BJ (cell line): ENCODE measurements around the gene CTNND1. TPM values are rescaled to one million over a fixed set of nuclear protein-coding genes. Genes with fewer than 3 reads are reported as not detected.

ENCODE experiments used
- CTCF ChIA-PET: fragments of 350-600 bp; formaldehyde crosslinking; extraction: SDS; loops from one replicate; lab custom pipeline; 2021; ENCODE audit warnings: antibody characterized with exemption, inconsistent platforms; lab: Yijun Ruan, JAX
- POLR2A ChIA-PET: fragments of 300-600 bp; sonication (Branson Sonifier 250); formaldehyde crosslinking; extraction: SDS; loops from one replicate; lab custom pipeline; 2021; ENCODE audit warnings: antibody characterized with exemption; lab: Charles Lee
- DNase-seq: peaks from one replicate; pipeline ENCODE4 v3.0.0-alpha.2; 2011; ENCODE audit warnings: low read depth
- H3K27me3 ChIP-seq: 2 replicates; pipeline ENCODE4 v1.6.0; 2011; ENCODE audit warnings: low read length; ENCODE audit not compliant: control insufficient read depth, insufficient read depth
- H3K36me3 ChIP-seq: 2 replicates; pipeline ENCODE4 v1.5.1; 2011; ENCODE audit warnings: low read length; ENCODE audit not compliant: control insufficient read depth, insufficient read depth
- H3K4me3 ChIP-seq: 2 replicates; pipeline ENCODE4 v1.5.1; 2011; ENCODE audit warnings: low read depth, mild to moderate bottlenecking, control low read depth, low read length
- CTCF ChIP-seq: IDR thresholded peaks from 2 replicates; pipeline ENCODE4 v1.5.1; 2011; ENCODE audit warnings: low read depth, mild to moderate bottlenecking, control low read depth, inconsistent platforms, low read length, moderate library complexity; ENCODE audit not compliant: insufficient read depth
- polyA plus RNA-seq: library from polyadenylated mRNA; depleted of rRNA; stranded (reverse); fragments of >200 nt; gene quantifications from 2 replicates; pipeline ENCODE4 v1.2.3, GENCODE V29; 2011

The CTNND1 gene
- polyA plus RNA-seq, 1 experiment = 286 TPM

GRCh38 chr11:57788703-57789088 is 27.1 kb downstream of the CTNND1 start:
- ChIA-PET POLR2A (no interaction called here), CTCF (interaction anchor here (4.0 kb wide), 1 partner anchor 12 kb away, joined by 19 read pairs; no protein-coding TSS in a partner anchor)
- Histone ChIP-seq H3K27me3 (no peaks in the 10 kb centered on the region), H3K36me3 (peaks cover 4% of the 10 kb centered on the region; the same call in 1 of the 2 replicates), H3K4me3 (no peak overlapping the region)
- TF ChIP-seq CTCF = no peak
- no peak for DNase-seq

DNA sequence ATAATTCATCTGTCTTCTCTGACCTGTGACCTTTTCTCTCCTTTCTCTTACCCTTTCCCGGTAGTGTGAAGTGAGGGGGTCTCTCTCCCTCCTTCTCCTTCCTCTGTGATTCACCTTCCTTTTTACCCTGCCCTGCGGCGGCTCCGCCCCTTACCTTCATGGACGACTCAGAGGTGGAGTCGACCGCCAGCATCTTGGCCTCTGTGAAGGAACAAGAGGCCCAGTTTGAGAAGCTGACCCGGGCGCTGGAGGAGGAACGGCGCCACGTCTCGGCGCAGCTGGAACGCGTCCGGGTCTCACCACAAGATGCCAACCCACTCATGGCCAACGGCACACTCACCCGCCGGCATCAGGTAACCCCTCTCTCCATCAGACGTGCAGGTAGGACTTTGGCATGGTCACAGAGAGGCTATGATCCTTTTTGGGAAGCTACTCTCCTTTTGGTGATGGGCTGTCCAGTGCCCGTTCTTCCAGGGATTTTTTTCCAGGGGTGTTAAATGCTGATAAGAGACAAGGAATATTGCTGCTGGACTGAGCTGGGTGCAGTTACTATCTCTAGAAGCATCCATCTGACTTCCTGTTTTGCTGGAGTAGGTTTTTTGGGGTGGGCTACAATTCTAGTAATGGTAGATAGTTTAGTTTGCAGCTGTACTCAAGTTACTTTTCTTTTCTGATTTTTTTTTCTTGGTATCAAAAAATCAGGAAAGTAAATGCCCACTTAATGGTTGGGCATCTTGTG is 29.9 kb downstream of the CTNND1 start:
- no peak overlapping the region for H3K4me3 ChIP-seq
- H3K27me3 ChIP-seq = no peaks in the 10 kb centered on the region
- TF ChIP-seq CTCF = no peak
- POLR2A ChIA-PET = no interaction called here
- CTCF ChIA-PET = interaction anchor here (4.0 kb wide), 1 partner anchor 9 kb away, joined by 19 read pairs; no protein-coding TSS in a partner anchor
- no peak for DNase-seq
- H3K36me3 ChIP-seq = peaks cover 6% of the 10 kb centered on the region

DNA sequence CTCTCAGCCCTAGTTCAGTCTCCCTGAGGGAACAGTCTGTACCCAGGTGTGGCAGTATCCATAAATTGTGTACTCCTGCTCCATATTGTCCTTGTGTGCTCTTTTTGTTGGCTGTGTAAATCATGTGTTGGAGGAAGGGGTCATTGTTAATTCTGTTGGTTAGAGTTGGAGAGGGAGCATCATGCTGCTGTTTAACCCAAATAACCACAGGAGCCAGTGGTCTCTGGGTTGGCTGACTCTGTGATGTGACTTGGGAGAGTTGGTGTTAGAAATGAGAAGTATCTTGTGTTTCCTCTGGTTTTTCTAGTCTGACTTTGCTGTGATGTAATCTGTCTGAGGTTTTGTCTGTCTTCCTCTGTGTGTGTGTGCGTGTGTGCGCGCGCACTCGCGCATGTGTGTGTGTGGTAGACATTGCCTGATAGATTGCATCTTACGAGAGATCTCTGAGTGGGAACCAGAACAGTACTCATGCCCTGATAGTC is 30.5 kb downstream of the CTNND1 start:
- POLR2A ChIA-PET = no interaction called here
- CTCF ChIA-PET = no interaction called here
- TF ChIP-seq CTCF = no peak
- Histone ChIP-seq H3K4me3 (no peak overlapping the region), H3K27me3 (no peaks in the 10 kb centered on the region), H3K36me3 (peaks cover 11% of the 10 kb centered on the region)
- no peak for DNase-seq

- ChIA-PET POLR2A (no interaction called here), CTCF (no interaction called here)
- DNase-seq = no peak
- Histone ChIP-seq H3K4me3 (no peak overlapping the region), H3K36me3 (peaks cover 11% of the 10 kb centered on the region), H3K27me3 (no peaks in the 10 kb centered on the region)
- TF ChIP-seq CTCF = no peak
Measured at GRCh38 chr11:57792870-57793269, 31.3 kb downstream of the CTNND1 start.

GRCh38 chr11:57793351-57794115 is 31.9 kb downstream of the CTNND1 start:
- CTCF ChIA-PET = no interaction called here
- Histone ChIP-seq H3K27me3 (no peaks in the 10 kb centered on the region), H3K4me3 (no peak overlapping the region), H3K36me3 (peaks cover 11% of the 10 kb centered on the region)
- POLR2A ChIA-PET = no interaction called here
- no peak for DNase-seq
- TF ChIP-seq CTCF = no peak
